Transverse colon (tissue), 4 donors: ENCODE data around the gene MIDN.

Source experiments
- EP300 ChIP-seq: sonication (generic); formaldehyde crosslinking; IDR thresholded peaks from one replicate; pipeline ENCODE4 v1.6.1; 2017; ENCODE audit warnings: antibody characterized with exemption, low read depth
- POLR2A ChIP-seq: fragments of 450-650 bp; IDR thresholded peaks from one replicate; pipeline ENCODE4 v1.6.1; 2016; ENCODE audit warnings: antibody characterized with exemption, mild to moderate bottlenecking, moderate library complexity
- POLR2AphosphoS5 ChIP-seq, 3 donors: sonication (generic); formaldehyde crosslinking; IDR thresholded peaks; one replicate each; pipeline ENCODE4 v1.6.1; 2016; ENCODE audit warnings: antibody characterized with exemption in 3 of 3
- TF ChIP-seq, protein P1 (sequence below), 5 experiments: fragments of 200-600 bp in 3 of 5; fragments of 450-650 bp in 2 of 5; sonication (generic) in 3 of 5; IDR thresholded peaks; 1 replicate in 2 of 5; 2 replicates in 3 of 5; pipeline ENCODE4 v1.5.1; 2016 to 2017; ENCODE audit warnings: antibody characterized with exemption in 5 of 5, inconsistent platforms in 3 of 5, mild to moderate bottlenecking in 2 of 5, moderate library complexity in 1 of 5

DNA sequence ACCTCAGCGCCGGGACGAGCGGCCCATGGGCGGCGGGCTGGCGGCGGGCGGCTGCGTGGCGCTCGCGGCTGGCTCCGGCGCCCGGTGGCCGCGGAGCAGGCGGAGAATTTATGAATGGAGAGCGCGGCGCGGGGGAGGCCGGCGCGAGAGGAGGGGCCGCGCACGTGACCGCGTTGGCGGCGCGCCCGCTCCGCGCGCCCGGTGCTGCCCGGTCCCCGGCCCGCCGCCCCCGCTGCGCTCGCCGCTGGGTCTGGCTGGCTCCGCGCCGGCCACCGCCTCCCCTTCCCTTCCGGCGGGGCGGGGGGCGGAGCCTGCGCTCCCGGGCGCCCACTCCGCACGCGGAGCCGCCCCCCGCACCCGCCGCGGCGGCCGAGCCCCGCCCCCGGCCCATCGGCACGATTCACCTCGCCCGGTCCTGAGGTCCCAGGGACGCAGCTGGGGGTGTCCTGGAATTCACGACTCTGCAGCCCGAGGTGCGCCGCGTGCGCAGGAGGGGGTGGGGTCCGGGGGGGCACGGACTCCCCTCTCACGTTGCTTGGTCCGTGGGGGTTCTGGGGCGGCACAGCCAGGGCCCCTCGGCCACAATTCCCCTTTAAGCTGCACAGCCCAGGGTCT is 10.5 kb upstream of the MIDN start, which contains the start of gene CBARP:
- TF ChIP-seq POLR2AphosphoS5 (IDR thresholded peaks at IDR 0.05) (no peak), EP300 (no peak), POLR2A (no peak)
- TF ChIP-seq, protein P1, sequence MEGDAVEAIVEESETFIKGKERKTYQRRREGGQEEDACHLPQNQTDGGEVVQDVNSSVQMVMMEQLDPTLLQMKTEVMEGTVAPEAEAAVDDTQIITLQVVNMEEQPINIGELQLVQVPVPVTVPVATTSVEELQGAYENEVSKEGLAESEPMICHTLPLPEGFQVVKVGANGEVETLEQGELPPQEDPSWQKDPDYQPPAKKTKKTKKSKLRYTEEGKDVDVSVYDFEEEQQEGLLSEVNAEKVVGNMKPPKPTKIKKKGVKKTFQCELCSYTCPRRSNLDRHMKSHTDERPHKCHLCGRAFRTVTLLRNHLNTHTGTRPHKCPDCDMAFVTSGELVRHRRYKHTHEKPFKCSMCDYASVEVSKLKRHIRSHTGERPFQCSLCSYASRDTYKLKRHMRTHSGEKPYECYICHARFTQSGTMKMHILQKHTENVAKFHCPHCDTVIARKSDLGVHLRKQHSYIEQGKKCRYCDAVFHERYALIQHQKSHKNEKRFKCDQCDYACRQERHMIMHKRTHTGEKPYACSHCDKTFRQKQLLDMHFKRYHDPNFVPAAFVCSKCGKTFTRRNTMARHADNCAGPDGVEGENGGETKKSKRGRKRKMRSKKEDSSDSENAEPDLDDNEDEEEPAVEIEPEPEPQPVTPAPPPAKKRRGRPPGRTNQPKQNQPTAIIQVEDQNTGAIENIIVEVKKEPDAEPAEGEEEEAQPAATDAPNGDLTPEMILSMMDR (IDR thresholded peaks at IDR 0.05), result no peak
